Measurements from ENCODE around the gene GRIA1. TPM values are rescaled to one million over a fixed set of nuclear protein-coding genes. Genes with fewer than 3 reads are reported as not detected.

Gene GRIA1
- total and polyA plus RNA-seq, 8 donors = 2.9 to 20.2 (median 11.2) TPM

DNA sequence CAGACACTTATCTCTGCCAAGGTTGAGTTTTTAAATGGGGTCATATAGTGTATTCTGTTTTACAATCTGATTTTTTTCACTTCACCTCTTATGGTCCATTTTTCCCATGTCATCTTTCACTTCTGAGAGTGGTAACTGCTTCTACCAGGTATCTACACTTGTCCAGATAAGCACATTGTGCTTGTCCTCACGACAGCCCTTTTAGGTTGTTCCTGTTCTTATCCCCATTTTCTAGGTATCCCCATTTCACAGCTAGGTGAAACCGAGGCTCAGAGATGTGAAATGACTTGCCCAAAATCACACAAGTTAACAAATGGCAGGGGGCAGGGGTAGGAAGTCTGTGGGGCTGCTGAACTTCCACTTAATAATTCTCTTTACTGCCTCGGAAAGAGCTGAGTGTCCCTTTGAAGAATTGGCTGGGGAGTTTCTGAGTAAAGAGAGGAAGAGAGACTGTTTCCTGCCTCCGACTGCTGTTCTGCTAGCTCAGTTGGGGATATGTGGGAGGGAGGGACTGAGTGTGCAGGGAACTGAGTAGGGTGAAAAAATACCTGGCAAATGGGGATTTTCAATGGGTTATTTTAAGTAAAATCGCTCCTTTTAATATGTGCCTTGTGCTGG lies 255.4 kb downstream of the GRIA1 start:
- DNase-seq (no peak), ATAC-seq (no peak)
- H3K27ac ChIP-seq = no peak overlapping the region

DNA sequence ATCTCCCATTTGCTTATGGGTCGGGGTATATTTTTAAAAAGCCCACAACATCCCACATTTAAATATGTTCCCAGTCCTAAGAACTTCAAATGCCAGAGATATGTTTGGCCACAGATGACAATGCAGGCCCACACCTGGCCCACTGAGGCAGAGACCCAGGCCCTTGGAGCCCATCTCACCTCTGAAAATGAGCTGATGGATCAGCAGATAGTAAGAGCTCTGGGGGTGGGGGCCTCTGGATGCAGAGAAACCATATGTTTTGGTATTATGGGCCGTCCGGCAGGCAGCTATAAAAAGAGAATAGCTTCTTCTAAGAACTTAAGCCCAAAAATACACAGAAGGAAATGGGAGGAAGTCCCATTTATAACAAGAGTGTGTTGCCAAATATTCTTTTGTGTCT lies 256.0 kb downstream of the GRIA1 start:
- intact Hi-C loops (cut with DNase I) = no loop called here
- TF ChIP-seq, protein P1, sequence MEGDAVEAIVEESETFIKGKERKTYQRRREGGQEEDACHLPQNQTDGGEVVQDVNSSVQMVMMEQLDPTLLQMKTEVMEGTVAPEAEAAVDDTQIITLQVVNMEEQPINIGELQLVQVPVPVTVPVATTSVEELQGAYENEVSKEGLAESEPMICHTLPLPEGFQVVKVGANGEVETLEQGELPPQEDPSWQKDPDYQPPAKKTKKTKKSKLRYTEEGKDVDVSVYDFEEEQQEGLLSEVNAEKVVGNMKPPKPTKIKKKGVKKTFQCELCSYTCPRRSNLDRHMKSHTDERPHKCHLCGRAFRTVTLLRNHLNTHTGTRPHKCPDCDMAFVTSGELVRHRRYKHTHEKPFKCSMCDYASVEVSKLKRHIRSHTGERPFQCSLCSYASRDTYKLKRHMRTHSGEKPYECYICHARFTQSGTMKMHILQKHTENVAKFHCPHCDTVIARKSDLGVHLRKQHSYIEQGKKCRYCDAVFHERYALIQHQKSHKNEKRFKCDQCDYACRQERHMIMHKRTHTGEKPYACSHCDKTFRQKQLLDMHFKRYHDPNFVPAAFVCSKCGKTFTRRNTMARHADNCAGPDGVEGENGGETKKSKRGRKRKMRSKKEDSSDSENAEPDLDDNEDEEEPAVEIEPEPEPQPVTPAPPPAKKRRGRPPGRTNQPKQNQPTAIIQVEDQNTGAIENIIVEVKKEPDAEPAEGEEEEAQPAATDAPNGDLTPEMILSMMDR (IDR thresholded peaks at IDR 0.05) = no peak
- ATAC-seq (no peak), DNase-seq (no peak)
- no peaks in the 10 kb centered on the region for H3K9me3 ChIP-seq
- no peak overlapping the region for H3K27ac ChIP-seq
- no peaks in the 10 kb centered on the region for H3K27me3 ChIP-seq
- no peaks in the 10 kb centered on the region for H3K36me3 ChIP-seq
- no peak overlapping the region for H3K4me3 ChIP-seq
- no peaks in the 10 kb centered on the region for H3K4me1 ChIP-seq

More for the DNA sequence above, 255.4 kb downstream of the GRIA1 start:
- Histone ChIP-seq H3K4me3 (no peak overlapping the region), H3K36me3 (no peaks in the 10 kb centered on the region), H3K4me1 (no peaks in the 10 kb centered on the region), H3K27me3 (no peaks in the 10 kb centered on the region), H3K9me3 (no peaks in the 10 kb centered on the region)
- TF ChIP-seq, protein P1 (IDR thresholded peaks at IDR 0.05) = no peak
- intact Hi-C loops (cut with DNase I) = no loop called here

DNA sequence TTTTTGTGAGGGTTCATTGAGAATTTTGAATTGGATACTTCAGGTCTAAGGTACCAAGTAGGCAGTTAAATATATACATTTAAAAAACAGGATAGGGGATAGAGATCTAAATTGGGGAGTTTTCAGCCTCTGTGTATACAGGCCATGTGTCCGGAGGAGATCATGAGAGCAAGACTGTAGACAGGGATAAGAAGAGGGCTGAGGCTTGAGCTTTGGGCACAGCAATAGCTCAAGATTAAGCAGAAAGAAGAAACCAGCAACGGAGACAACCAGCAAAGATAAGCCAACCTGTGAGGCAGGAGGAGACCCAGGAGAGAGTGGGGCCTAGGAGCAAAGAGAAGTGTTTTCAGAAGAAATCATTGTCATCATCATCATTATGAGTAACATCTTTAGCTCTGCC lies 258.4 kb downstream of the GRIA1 start:
- Histone ChIP-seq H3K36me3 (no peaks in the 10 kb centered on the region), H3K27me3 (no peaks in the 10 kb centered on the region), H3K4me3 (no peak overlapping the region), H3K4me1 (no peaks in the 10 kb centered on the region), H3K27ac (no peak overlapping the region), H3K9me3 (no peaks in the 10 kb centered on the region)
- ATAC-seq (no peak), DNase-seq (no peak)
- intact Hi-C loops (cut with DNase I) = no loop called here
- TF ChIP-seq, protein P1 (IDR thresholded peaks at IDR 0.05) = no peak

- no peak overlapping the region for H3K4me3 ChIP-seq
- H3K27ac ChIP-seq = no peak overlapping the region
- H3K36me3 ChIP-seq = no peaks in the 10 kb centered on the region
- no peaks in the 10 kb centered on the region for H3K27me3 ChIP-seq
- no peaks in the 10 kb centered on the region for H3K9me3 ChIP-seq
- TF ChIP-seq, protein P1 (IDR thresholded peaks at IDR 0.05) = no peak
- ATAC-seq (no peak), DNase-seq (no peak)
- H3K4me1 ChIP-seq = no peaks in the 10 kb centered on the region
- intact Hi-C loops (cut with DNase I) = no loop called here
Observed at GRCh38 chr5:153749960-153750359, 259.5 kb downstream of the GRIA1 start.

GRCh38 chr5:153751251-153751650 lies 260.8 kb downstream of the GRIA1 start:
- no peak for DNase-seq
- ATAC-seq = no peak
- H3K27ac ChIP-seq = no peak overlapping the region
- H3K9me3 ChIP-seq = no peaks in the 10 kb centered on the region
- H3K36me3 ChIP-seq = no peaks in the 10 kb centered on the region
- no peaks in the 10 kb centered on the region for H3K4me1 ChIP-seq
- intact Hi-C loops (cut with DNase I) = no loop called here
- no peak overlapping the region for H3K4me3 ChIP-seq
- TF ChIP-seq, protein P1 (IDR thresholded peaks at IDR 0.05) = no peak
- H3K27me3 ChIP-seq = no peaks in the 10 kb centered on the region
